HEK293 (cell line): ENCODE results near the gene PRKG1.

Experiments
- CTCF ChIA-PET: fragments of 350-600 bp; formaldehyde crosslinking; extraction: SDS; loops from one replicate; lab custom pipeline; 2021; ENCODE audit warnings: antibody characterized with exemption; lab: Yijun Ruan, JAX
- POLR2A ChIA-PET: fragments of 300-600 bp; formaldehyde crosslinking; extraction: SDS; loops from one replicate; lab custom pipeline; 2020; ENCODE audit warnings: antibody characterized with exemption, inconsistent platforms; lab: Yijun Ruan, JAX
- H3K27ac ChIP-seq: fragments of 200-500 bp; sonication (Bioruptor generic); 2 replicates; pipeline ENCODE4 v1.5.1; 2014; ENCODE audit warnings: low read depth, low read length, control low read depth, inconsistent platforms; ENCODE audit errors: extremely low read depth
- H3K36me3 ChIP-seq, 2 experiments: fragments of 200-500 bp in 1 of 2; sonication (Bioruptor generic) in 1 of 2; 1 replicate in 1 of 2; 2 replicates in 1 of 2; pipeline ENCODE4 v1.5.1; 2014 to 2017; ENCODE audit warnings: inconsistent platforms in 2 of 2, low read length in 2 of 2; ENCODE audit not compliant: control insufficient read depth in 2 of 2, insufficient read depth in 1 of 2
- H3K4me1 ChIP-seq: fragments of 200-500 bp; sonication (Bioruptor generic); 2 replicates; pipeline ENCODE4 v1.5.1; 2014; ENCODE audit warnings: mild to moderate bottlenecking, low read length, inconsistent platforms; ENCODE audit not compliant: control insufficient read depth, insufficient read depth
- H3K4me3 ChIP-seq: 2 replicates; pipeline ENCODE4 v1.5.1; 2011; ENCODE audit warnings: low read depth, mild to moderate bottlenecking, control low read depth, low read length, moderate library complexity
- H3K9me3 ChIP-seq: fragments of 200-500 bp; sonication (Bioruptor generic); 2 replicates; pipeline ENCODE4 v1.5.1; 2014; ENCODE audit warnings: low read depth, low read length, inconsistent platforms; ENCODE audit not compliant: control insufficient read depth, insufficient read depth
- KLF1 ChIP-seq: fragments of 450-650 bp; formaldehyde crosslinking; IDR thresholded peaks from 2 replicates; pipeline ENCODE4 v1.5.1; 2016; ENCODE audit warnings: missing biosample characterization, missing genetic modification characterization
- KLF16 ChIP-seq: fragments of 450-650 bp; formaldehyde crosslinking; IDR thresholded peaks from 2 replicates; pipeline ENCODE4 v1.5.1; 2017; ENCODE audit warnings: missing biosample characterization, missing genetic modification characterization
- PBX3 ChIP-seq: sonication (generic); formaldehyde crosslinking; IDR thresholded peaks from 2 replicates; pipeline ENCODE4 v1.8.1; 2022; ENCODE audit warnings: mild to moderate bottlenecking, moderate library complexity, missing genetic modification reagents
- SALL2 ChIP-seq: fragments of 450-650 bp; formaldehyde crosslinking; IDR thresholded peaks from 2 replicates; pipeline ENCODE4 v1.5.0; 2017; ENCODE audit warnings: missing biosample characterization, mild to moderate bottlenecking, missing genetic modification characterization, borderline replicate concordance
- YY2 ChIP-seq: fragments of 450-650 bp; formaldehyde crosslinking; IDR thresholded peaks from 2 replicates; pipeline ENCODE4 v1.5.1; 2016; ENCODE audit warnings: missing biosample characterization, missing genetic modification characterization
- ZFP69B ChIP-seq: fragments of 450-650 bp; formaldehyde crosslinking; IDR thresholded peaks from 2 replicates; pipeline ENCODE4 v1.5.1; 2016; ENCODE audit warnings: missing biosample characterization, missing genetic modification characterization
- ZNF146 ChIP-seq: fragments of 450-650 bp; formaldehyde crosslinking; IDR thresholded peaks from 2 replicates; pipeline ENCODE4 v1.5.1; 2016; ENCODE audit warnings: missing biosample characterization, missing genetic modification characterization
- ZNF148 ChIP-seq: fragments of 450-650 bp; formaldehyde crosslinking; IDR thresholded peaks from 2 replicates; pipeline ENCODE4 v1.5.0; 2017; ENCODE audit warnings: missing biosample characterization, missing genetic modification characterization, borderline replicate concordance
- ZNF24 ChIP-seq: fragments of 450-650 bp; formaldehyde crosslinking; IDR thresholded peaks from 2 replicates; pipeline ENCODE4 v1.5.1; 2016; ENCODE audit warnings: missing biosample characterization, missing genetic modification characterization
- ZNF366 ChIP-seq: fragments of 450-650 bp; formaldehyde crosslinking; conservative IDR thresholded peaks from 2 replicates; pipeline ENCODE4 v1.5.1; 2016; ENCODE audit warnings: missing biosample characterization, missing genetic modification characterization
- ZNF37A ChIP-seq: fragments of 450-650 bp; IDR thresholded peaks from 2 replicates; pipeline ENCODE4 v1.5.1; 2018; ENCODE audit warnings: missing biosample characterization, missing genetic modification characterization
- ZNF416 ChIP-seq: fragments of 450-650 bp; formaldehyde crosslinking; IDR thresholded peaks from 2 replicates; pipeline ENCODE4 v1.5.1; 2016; ENCODE audit warnings: missing biosample characterization, missing genetic modification characterization
- ZNF48 ChIP-seq: fragments of 450-650 bp; formaldehyde crosslinking; IDR thresholded peaks from 2 replicates; pipeline ENCODE4 v1.5.1; 2016; ENCODE audit warnings: missing biosample characterization, missing genetic modification characterization
- ZNF530 ChIP-seq: fragments of 450-650 bp; formaldehyde crosslinking; IDR thresholded peaks from 2 replicates; pipeline ENCODE4 v1.5.1; 2016; ENCODE audit warnings: low read depth, missing biosample characterization, missing genetic modification characterization
- ZNF600 ChIP-seq: fragments of 450-650 bp; formaldehyde crosslinking; IDR thresholded peaks from 2 replicates; pipeline ENCODE4 v1.5.1; 2016; ENCODE audit warnings: missing biosample characterization, missing genetic modification characterization
- ZNF660 ChIP-seq: fragments of 450-650 bp; IDR thresholded peaks from 2 replicates; pipeline ENCODE4 v1.5.1; 2018; ENCODE audit warnings: missing biosample characterization, mild to moderate bottlenecking, missing genetic modification characterization
- ZNF830 ChIP-seq: fragments of 450-650 bp; IDR thresholded peaks from 2 replicates; pipeline ENCODE4 v1.5.0; 2018; ENCODE audit warnings: missing biosample characterization, missing genetic modification characterization, low read depth, mild to moderate bottlenecking, moderate library complexity
- ZSCAN5A ChIP-seq: fragments of 450-650 bp; formaldehyde crosslinking; IDR thresholded peaks from 2 replicates; pipeline ENCODE4 v1.5.1; 2016; ENCODE audit warnings: missing biosample characterization, missing genetic modification characterization
- TF ChIP-seq, protein P1 (sequence below): fragments of 450-650 bp; formaldehyde crosslinking; IDR thresholded peaks from 2 replicates; pipeline ENCODE4 v1.5.1; 2017; ENCODE audit warnings: missing biosample characterization, missing genetic modification characterization
- TF ChIP-seq, protein P2 (sequence below): fragments of 450-650 bp; formaldehyde crosslinking; conservative IDR thresholded peaks from 2 replicates; pipeline ENCODE4 v1.5.1; 2016; ENCODE audit warnings: low read depth, missing biosample characterization, missing genetic modification characterization
- TF ChIP-seq, protein P3 (sequence below): IDR thresholded peaks from 2 replicates; pipeline ENCODE4 v1.6.1; 2011; ENCODE audit warnings: mild to moderate bottlenecking, low read depth, low read length, borderline replicate concordance
- TF ChIP-seq, protein P4 (sequence below): fragments of 450-650 bp; formaldehyde crosslinking; IDR thresholded peaks from 2 replicates; pipeline ENCODE4 v1.5.1; 2016; ENCODE audit warnings: missing biosample characterization, missing genetic modification characterization

PRKG1 gene

DNA sequence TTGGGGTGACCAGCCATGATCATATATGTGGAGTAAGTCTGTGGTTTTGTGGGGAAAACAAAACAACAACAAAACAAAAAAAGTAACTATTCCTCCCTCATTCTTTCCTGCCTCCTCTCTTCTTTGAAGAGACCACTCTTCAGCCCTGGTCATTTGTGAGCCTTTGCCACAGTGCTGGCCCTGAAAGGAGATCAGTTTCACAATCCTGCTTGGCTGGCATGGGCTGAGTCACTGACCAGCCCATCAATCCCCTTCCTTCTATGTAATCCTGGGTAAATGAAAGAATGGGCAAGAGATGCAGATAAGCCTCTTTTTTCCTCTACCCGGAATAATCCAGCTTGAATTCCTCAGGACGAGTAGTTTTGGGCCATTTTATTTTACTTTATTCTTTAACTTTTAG lies 611.5 kb downstream of the PRKG1 start:
- POLR2A ChIA-PET: no interaction called here
- TF ChIP-seq KLF16 (tag by site-specific recombination) (no peak), ZNF366 (tag by site-specific recombination) (no peak), ZNF146 (tag by site-specific recombination) (no peak), SALL2 (tag by site-specific recombination) (no peak), ZNF416 (tag by site-specific recombination) (no peak), YY2 (no peak), ZNF148 (tag by site-specific recombination) (no peak), ZSCAN5A (tag by site-specific recombination) (no peak), ZNF530 (tag by site-specific recombination) (no peak), KLF1 (tag by site-specific recombination) (no peak), ZNF830 (tag by site-specific recombination) (no peak), ZNF37A (no peak), ZFP69B (tag by site-specific recombination) (no peak), ZNF660 (no peak)
- H3K36me3 ChIP-seq: no peaks in the 10 kb centered on the region
- 0 out of 2 replicates have a peak, but pooled peaks cover 2% of the 10 kb centered on the region for H3K4me1 ChIP-seq
- no peak overlapping the region for H3K27ac ChIP-seq
- H3K9me3 ChIP-seq: no peaks in the 10 kb centered on the region
- CTCF ChIA-PET: no interaction called here
- H3K4me3 ChIP-seq: no peak overlapping the region

- Histone ChIP-seq H3K27ac (no peak overlapping the region), H3K4me3 (no peak overlapping the region), H3K36me3 (no peaks in the 10 kb centered on the region), H3K4me1 (0 out of 2 replicates have a peak, but pooled peaks cover 2% of the 10 kb centered on the region), H3K9me3 (no peaks in the 10 kb centered on the region)
- CTCF ChIA-PET: no interaction called here
- POLR2A ChIA-PET: no interaction called here
- TF ChIP-seq, protein P1, sequence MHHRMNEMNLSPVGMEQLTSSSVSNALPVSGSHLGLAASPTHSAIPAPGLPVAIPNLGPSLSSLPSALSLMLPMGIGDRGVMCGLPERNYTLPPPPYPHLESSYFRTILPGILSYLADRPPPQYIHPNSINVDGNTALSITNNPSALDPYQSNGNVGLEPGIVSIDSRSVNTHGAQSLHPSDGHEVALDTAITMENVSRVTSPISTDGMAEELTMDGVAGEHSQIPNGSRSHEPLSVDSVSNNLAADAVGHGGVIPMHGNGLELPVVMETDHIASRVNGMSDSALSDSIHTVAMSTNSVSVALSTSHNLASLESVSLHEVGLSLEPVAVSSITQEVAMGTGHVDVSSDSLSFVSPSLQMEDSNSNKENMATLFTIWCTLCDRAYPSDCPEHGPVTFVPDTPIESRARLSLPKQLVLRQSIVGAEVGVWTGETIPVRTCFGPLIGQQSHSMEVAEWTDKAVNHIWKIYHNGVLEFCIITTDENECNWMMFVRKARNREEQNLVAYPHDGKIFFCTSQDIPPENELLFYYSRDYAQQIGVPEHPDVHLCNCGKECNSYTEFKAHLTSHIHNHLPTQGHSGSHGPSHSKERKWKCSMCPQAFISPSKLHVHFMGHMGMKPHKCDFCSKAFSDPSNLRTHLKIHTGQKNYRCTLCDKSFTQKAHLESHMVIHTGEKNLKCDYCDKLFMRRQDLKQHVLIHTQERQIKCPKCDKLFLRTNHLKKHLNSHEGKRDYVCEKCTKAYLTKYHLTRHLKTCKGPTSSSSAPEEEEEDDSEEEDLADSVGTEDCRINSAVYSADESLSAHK (tag by site-specific recombination): no peak
- TF ChIP-seq, protein P2, sequence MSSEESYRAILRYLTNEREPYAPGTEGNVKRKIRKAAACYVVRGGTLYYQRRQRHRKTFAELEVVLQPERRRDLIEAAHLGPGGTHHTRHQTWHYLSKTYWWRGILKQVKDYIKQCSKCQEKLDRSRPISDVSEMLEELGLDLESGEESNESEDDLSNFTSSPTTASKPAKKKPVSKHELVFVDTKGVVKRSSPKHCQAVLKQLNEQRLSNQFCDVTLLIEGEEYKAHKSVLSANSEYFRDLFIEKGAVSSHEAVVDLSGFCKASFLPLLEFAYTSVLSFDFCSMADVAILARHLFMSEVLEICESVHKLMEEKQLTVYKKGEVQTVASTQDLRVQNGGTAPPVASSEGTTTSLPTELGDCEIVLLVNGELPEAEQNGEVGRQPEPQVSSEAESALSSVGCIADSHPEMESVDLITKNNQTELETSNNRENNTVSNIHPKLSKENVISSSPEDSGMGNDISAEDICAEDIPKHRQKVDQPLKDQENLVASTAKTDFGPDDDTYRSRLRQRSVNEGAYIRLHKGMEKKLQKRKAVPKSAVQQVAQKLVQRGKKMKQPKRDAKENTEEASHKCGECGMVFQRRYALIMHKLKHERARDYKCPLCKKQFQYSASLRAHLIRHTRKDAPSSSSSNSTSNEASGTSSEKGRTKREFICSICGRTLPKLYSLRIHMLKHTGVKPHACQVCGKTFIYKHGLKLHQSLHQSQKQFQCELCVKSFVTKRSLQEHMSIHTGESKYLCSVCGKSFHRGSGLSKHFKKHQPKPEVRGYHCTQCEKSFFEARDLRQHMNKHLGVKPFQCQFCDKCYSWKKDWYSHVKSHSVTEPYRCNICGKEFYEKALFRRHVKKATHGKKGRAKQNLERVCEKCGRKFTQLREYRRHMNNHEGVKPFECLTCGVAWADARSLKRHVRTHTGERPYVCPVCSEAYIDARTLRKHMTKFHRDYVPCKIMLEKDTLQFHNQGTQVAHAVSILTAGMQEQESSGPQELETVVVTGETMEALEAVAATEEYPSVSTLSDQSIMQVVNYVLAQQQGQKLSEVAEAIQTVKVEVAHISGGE (tag by site-specific recombination): no peak
- TF ChIP-seq, protein P3, sequence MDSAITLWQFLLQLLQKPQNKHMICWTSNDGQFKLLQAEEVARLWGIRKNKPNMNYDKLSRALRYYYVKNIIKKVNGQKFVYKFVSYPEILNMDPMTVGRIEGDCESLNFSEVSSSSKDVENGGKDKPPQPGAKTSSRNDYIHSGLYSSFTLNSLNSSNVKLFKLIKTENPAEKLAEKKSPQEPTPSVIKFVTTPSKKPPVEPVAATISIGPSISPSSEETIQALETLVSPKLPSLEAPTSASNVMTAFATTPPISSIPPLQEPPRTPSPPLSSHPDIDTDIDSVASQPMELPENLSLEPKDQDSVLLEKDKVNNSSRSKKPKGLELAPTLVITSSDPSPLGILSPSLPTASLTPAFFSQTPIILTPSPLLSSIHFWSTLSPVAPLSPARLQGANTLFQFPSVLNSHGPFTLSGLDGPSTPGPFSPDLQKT: no peak
- TF ChIP-seq ZNF24 (no peak), ZNF48 (tag by site-specific recombination) (no peak), ZNF600 (tag by site-specific recombination) (no peak), PBX3 (no peak)
- TF ChIP-seq, protein P4, sequence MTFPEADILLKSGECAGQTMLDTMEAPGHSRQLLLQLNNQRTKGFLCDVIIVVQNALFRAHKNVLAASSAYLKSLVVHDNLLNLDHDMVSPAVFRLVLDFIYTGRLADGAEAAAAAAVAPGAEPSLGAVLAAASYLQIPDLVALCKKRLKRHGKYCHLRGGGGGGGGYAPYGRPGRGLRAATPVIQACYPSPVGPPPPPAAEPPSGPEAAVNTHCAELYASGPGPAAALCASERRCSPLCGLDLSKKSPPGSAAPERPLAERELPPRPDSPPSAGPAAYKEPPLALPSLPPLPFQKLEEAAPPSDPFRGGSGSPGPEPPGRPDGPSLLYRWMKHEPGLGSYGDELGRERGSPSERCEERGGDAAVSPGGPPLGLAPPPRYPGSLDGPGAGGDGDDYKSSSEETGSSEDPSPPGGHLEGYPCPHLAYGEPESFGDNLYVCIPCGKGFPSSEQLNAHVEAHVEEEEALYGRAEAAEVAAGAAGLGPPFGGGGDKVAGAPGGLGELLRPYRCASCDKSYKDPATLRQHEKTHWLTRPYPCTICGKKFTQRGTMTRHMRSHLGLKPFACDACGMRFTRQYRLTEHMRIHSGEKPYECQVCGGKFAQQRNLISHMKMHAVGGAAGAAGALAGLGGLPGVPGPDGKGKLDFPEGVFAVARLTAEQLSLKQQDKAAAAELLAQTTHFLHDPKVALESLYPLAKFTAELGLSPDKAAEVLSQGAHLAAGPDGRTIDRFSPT: no peak
Observed at GRCh38 chr10:51687296-51687695, 613.0 kb downstream of the PRKG1 start.
